ENCODE measurements around the gene DGKQ. TPM values are rescaled to one million over a fixed set of nuclear protein-coding genes. Genes with fewer than 3 reads are reported as not detected.
A peak's percentile ranks its signal among the peaks of the same experiment; 100 is the strongest.

Gene DGKQ
- total and polyA plus RNA-seq, 3 experiments from 2014 or later, result 17.2 to 26.2 (median 19.6) TPM

DNA sequence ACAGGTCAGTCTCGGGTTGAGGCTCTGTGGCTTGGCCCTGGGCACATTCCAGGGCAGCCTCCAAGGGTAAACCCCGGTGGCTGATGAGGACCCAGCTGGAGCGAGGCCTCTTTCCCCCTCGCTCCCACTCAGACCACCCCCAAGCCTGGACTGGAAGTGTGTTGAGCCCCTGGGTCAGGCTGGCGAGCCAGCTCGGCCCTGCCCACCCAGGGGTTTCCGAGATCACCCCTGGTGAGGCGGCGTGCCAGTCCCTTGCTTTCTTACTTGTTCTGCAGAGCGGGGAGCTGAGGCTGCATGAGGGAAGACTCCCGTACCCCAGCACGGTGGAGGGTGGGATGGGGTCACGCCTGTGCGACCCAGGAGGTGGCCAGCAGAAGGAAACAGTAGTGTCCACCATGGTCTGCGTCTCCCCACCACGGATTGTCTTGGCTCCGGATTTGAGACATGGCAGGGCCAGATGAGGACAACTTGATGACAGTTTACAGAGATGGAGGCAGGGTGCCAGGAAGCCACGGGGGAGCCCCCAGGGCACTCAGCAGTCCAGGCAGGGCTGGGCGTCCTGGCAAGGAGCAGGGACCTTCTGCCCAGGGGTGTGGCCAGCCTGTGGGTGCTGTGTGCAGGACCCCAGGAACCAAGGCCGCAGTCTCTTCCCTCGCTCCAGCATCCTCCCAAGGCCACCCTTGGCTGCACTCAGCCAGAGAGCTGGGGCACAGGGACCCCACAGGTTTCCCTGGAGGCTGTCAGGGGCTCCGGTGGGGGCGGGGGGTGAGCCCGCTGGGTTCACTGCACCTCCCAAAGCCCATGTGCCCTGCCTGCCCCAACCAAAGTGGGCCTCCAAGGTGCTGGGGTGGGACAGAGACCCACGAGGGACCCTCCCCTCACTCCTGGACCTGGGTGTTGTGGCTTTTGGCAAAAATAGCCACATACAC lies 31.5 kb upstream of the DGKQ start:
- DNase-seq, result no peak
- Mint-ChIP-seq H3K27me3 (peaks cover 29 to 55% of the 10 kb centered on the region in 2 donors), H3K27ac (no peak overlapping the region), H3K4me1 (peaks cover 8 to 10% (median 9%) of the 10 kb centered on the region in 3 donors), H3K9me3 (peaks cover 0 to 6% (median 0%) of the 10 kb centered on the region in 5 donors), H3K4me3 (no peak overlapping the region), H3K36me3 (no peaks in the 10 kb centered on the region)
- Histone ChIP-seq H3K27ac (ENCODE audit: low read depth, low read length) (no peak overlapping the region), H3K4me3 (ENCODE audit: low read length) (no peak overlapping the region), H3K4me1 (ENCODE audit: insufficient read depth, low read length) (peaks cover 10% of the 10 kb centered on the region), H3K36me3 (ENCODE audit: insufficient read depth, low read length) (no peaks in the 10 kb centered on the region), H3K9me3 (ENCODE audit: low read length) (no peaks in the 10 kb centered on the region), H3K27me3 (ENCODE audit: insufficient read depth, low read length, poor library complexity, severe bottlenecking) (peaks cover 19% of the 10 kb centered on the region)
- ChIA-PET CTCF (no interaction called here), POLR2A (no interaction called here)

DNA sequence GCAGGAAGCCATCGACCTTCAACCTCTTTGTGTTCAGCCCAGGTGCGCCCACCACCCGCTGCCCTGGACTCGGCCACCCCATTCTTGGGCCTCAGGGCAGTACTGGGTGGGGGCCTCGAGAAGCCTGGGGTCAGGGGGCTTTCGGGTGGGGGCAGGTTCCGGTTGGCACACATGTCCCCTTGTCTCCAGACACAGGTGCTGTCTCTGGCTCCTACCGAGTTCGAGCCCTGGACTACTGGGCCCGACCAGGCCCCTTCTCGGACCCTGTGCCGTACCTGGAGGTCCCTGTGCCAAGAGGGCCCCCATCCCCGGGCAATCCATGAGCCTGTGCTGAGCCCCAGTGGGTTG lies 30.7 kb upstream of the DGKQ start:
- CTCF ChIA-PET, result no interaction called here
- no peak for DNase-seq
- peaks cover 8% of the 10 kb centered on the region for H3K4me1 ChIP-seq (ENCODE audit: insufficient read depth, low read length)
- Mint-ChIP-seq H3K27ac (no peak overlapping the region), H3K27me3 (peaks cover 31 to 58% of the 10 kb centered on the region in 2 donors), H3K9me3 (peaks cover 0 to 6% (median 0%) of the 10 kb centered on the region in 5 donors), H3K4me1 (peaks cover 7 to 8% (median 8%) of the 10 kb centered on the region in 3 donors), H3K4me3 (peak overlapping the region in 1 of 7 donors; percentile 74), H3K36me3 (no peaks in the 10 kb centered on the region)
- no peaks in the 10 kb centered on the region for H3K9me3 ChIP-seq (ENCODE audit: low read length)
- POLR2A ChIA-PET, result no interaction called here
- H3K36me3 ChIP-seq (ENCODE audit: insufficient read depth, low read length), result no peaks in the 10 kb centered on the region
- no peak overlapping the region for H3K4me3 ChIP-seq (ENCODE audit: low read length)
- H3K27ac ChIP-seq (ENCODE audit: low read depth, low read length), result no peak overlapping the region
- peaks cover 19% of the 10 kb centered on the region for H3K27me3 ChIP-seq (ENCODE audit: insufficient read depth, low read length, poor library complexity, severe bottlenecking)

DNA sequence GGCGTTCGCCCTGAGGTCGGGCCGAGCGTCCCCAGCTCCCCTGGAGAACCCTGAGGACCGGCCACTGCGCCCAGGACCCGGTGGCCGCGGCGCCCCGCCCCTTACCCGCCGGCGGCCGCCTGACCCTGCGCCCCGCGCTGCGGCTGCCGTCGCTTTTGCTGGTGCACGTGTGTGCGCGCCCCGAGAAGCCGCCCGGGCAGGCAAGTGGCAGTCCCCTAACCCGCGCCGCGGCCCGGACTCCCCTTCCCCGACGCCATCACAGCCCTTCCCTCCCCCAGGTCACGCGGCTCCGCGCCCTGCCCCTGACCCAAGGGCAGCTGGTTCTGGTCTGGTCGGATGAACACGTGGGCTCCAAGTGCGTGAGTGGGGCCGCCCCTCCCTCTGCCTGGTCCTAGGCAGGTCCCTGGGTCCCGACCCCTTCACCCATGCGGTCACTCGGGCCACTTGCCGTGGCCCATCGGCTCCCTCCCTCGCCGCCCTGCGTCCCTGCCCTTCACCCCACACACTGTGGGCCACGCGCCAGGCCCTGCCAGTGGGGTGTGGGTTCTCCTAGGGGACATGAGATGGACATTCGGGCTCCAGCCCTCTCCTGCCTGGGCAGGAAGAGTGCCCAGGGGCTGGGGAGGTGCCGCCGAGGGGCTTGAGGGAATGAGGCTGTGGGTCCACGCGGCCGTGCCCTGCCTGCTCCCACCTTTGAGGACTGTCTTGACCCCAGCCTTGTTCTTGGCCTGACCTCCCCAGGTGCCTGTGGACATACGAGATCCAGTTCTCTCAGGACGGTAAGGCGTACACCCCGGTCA lies 30.1 kb upstream of the DGKQ start:
- H3K4me3 ChIP-seq (ENCODE audit: low read length), result no peak overlapping the region
- Mint-ChIP-seq H3K36me3 (no peaks in the 10 kb centered on the region), H3K27me3 (peaks cover 28 to 54% of the 10 kb centered on the region in 2 donors), H3K4me1 (peaks cover 1 to 3% (median 2%) of the 10 kb centered on the region in 3 donors), H3K4me3 (peak overlapping the region in 1 of 7 donors; percentile 74), H3K27ac (no peak overlapping the region), H3K9me3 (peaks cover 0 to 6% (median 0%) of the 10 kb centered on the region in 5 donors)
- CTCF ChIA-PET, result no interaction called here
- no peaks in the 10 kb centered on the region for H3K36me3 ChIP-seq (ENCODE audit: insufficient read depth, low read length)
- H3K9me3 ChIP-seq (ENCODE audit: low read length), result no peaks in the 10 kb centered on the region
- peaks cover 17% of the 10 kb centered on the region for H3K27me3 ChIP-seq (ENCODE audit: insufficient read depth, low read length, poor library complexity, severe bottlenecking)
- H3K27ac ChIP-seq (ENCODE audit: low read depth, low read length), result no peak overlapping the region
- POLR2A ChIA-PET, result no interaction called here
- no peak for DNase-seq
- H3K4me1 ChIP-seq (ENCODE audit: insufficient read depth, low read length), result peaks cover 2% of the 10 kb centered on the region

DNA sequence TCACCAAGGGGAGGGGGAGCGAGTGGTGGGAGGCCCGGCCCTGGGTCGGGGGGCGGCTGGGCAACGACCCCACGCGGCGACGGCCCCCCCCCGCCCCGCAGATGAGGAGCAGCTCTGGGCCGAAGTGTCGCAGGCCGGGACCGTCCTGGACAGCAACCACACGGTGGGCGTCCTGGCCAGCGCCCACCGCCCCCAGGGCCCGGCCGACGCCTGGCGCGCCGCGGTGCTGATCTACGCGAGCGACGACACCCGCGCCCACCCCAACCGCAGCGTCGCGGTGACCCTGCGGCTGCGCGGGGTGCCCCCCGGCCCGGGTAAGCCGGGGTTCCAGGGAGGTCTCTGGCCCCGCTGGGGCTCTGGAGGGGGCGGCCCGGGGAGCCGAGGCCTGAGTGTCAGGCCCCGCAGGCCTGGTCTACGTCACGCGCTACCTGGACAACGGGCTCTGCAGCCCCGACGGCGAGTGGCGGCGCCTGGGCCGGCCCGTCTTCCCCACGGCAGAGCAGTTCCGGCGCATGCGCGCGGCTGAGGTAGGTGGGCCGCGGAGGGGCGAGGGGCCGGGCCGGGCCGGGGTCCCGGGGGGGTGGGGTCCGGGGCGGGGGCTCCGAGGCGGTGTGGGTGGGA lies 29.4 kb upstream of the DGKQ start:
- ChIA-PET POLR2A (no interaction called here), CTCF (no interaction called here)
- no peak for DNase-seq
- Mint-ChIP-seq H3K4me3 (no peak overlapping the region), H3K27me3 (peaks cover 30 to 54% of the 10 kb centered on the region in 2 donors), H3K36me3 (no peaks in the 10 kb centered on the region), H3K4me1 (peaks cover 0 to 9% (median 1%) of the 10 kb centered on the region in 3 donors), H3K27ac (no peak overlapping the region), H3K9me3 (peaks cover 0 to 6% (median 0%) of the 10 kb centered on the region in 5 donors)
- H3K36me3 ChIP-seq (ENCODE audit: insufficient read depth, low read length), result no peaks in the 10 kb centered on the region
- no peak overlapping the region for H3K27ac ChIP-seq (ENCODE audit: low read depth, low read length)
- H3K9me3 ChIP-seq (ENCODE audit: low read length), result no peaks in the 10 kb centered on the region
- no peaks in the 10 kb centered on the region for H3K4me1 ChIP-seq (ENCODE audit: insufficient read depth, low read length)
- peaks cover 21% of the 10 kb centered on the region for H3K27me3 ChIP-seq (ENCODE audit: insufficient read depth, low read length, poor library complexity, severe bottlenecking)
- no peak overlapping the region for H3K4me3 ChIP-seq (ENCODE audit: low read length)

DNA sequence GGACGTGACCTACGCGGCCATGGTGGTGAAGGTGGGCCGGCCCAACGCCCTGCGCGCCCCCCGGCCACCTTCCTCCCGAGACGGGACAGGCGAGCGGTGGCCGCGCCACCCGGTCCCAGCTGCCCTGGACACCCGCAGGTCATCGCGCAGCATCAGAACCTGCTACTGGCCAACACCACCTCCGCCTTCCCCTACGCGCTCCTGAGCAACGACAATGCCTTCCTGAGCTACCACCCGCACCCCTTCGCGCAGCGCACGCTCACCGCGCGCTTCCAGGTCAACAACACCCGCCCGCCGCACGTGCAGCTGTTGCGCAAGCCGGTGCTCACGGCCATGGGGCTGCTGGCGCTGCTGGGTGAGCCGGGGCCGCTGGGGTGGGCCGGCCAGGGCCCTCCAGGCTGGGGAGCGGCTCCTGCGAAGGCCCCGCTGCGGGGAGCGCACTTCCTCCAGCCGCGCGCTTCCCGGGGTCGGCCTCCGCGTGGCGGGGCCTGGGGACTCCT lies 28.8 kb upstream of the DGKQ start:
- DNase-seq, result no peak
- Histone ChIP-seq H3K4me3 (ENCODE audit: low read length) (no peak overlapping the region), H3K36me3 (ENCODE audit: insufficient read depth, low read length) (no peaks in the 10 kb centered on the region), H3K27ac (ENCODE audit: low read depth, low read length) (no peak overlapping the region), H3K4me1 (ENCODE audit: insufficient read depth, low read length) (no peaks in the 10 kb centered on the region), H3K27me3 (ENCODE audit: insufficient read depth, low read length, poor library complexity, severe bottlenecking) (peaks cover 22% of the 10 kb centered on the region), H3K9me3 (ENCODE audit: low read length) (no peaks in the 10 kb centered on the region)
- H3K4me3 Mint-ChIP-seq, result no peak overlapping the region
- no peak overlapping the region for H3K27ac Mint-ChIP-seq
- no peaks in the 10 kb centered on the region for H3K36me3 Mint-ChIP-seq
- CTCF ChIA-PET, result no interaction called here
- POLR2A ChIA-PET, result no interaction called here
- H3K4me1 Mint-ChIP-seq, result peaks cover 0 to 10% (median 1%) of the 10 kb centered on the region in 3 donors
- H3K27me3 Mint-ChIP-seq, result peaks cover 27 to 49% of the 10 kb centered on the region in 2 donors
- peaks cover 0 to 5% (median 0%) of the 10 kb centered on the region in 5 donors for H3K9me3 Mint-ChIP-seq

DNA sequence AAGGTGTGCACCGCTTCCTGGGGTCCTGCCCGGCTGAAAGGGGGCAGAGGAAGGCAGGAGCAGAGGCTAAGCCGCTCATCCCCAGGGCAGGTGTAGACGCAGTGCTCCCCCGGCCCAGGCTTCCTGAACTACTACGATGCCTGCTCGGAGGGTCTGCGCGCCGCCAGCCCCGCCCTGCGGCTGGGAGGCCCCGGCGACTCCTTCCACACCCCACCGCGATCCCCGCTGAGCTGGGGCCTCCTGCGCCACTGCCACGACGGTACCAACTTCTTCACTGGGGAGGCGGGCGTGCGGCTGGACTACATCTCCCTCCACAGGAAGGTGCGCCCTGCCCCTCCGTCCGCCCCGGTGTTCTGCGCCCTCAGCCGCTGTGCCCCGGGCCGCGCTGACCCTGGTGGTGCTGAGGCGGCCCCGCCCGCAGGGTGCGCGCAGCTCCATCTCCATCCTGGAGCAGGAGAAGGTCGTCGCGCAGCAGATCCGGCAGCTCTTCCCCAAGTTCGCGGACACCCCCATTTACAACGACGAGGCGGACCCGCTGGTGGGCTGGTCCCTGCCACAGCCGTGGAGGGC lies 28.3 kb upstream of the DGKQ start:
- Histone ChIP-seq H3K36me3 (ENCODE audit: insufficient read depth, low read length) (no peaks in the 10 kb centered on the region), H3K4me3 (ENCODE audit: low read length) (no peak overlapping the region), H3K4me1 (ENCODE audit: insufficient read depth, low read length) (no peaks in the 10 kb centered on the region), H3K27ac (ENCODE audit: low read depth, low read length) (no peak overlapping the region), H3K27me3 (ENCODE audit: insufficient read depth, low read length, poor library complexity, severe bottlenecking) (peaks cover 22% of the 10 kb centered on the region), H3K9me3 (ENCODE audit: low read length) (no peaks in the 10 kb centered on the region)
- peaks cover 0 to 14% (median 1%) of the 10 kb centered on the region in 3 donors for H3K4me1 Mint-ChIP-seq
- H3K9me3 Mint-ChIP-seq, result peaks cover 0 to under 1% (median 0%) of the 10 kb centered on the region in 5 donors
- no peak overlapping the region for H3K27ac Mint-ChIP-seq
- POLR2A ChIA-PET, result no interaction called here
- peaks cover 23 to 48% of the 10 kb centered on the region in 2 donors for H3K27me3 Mint-ChIP-seq
- CTCF ChIA-PET, result no interaction called here
- H3K36me3 Mint-ChIP-seq, result no peaks in the 10 kb centered on the region
- no peak overlapping the region for H3K4me3 Mint-ChIP-seq
- DNase-seq, result no peak

DNA sequence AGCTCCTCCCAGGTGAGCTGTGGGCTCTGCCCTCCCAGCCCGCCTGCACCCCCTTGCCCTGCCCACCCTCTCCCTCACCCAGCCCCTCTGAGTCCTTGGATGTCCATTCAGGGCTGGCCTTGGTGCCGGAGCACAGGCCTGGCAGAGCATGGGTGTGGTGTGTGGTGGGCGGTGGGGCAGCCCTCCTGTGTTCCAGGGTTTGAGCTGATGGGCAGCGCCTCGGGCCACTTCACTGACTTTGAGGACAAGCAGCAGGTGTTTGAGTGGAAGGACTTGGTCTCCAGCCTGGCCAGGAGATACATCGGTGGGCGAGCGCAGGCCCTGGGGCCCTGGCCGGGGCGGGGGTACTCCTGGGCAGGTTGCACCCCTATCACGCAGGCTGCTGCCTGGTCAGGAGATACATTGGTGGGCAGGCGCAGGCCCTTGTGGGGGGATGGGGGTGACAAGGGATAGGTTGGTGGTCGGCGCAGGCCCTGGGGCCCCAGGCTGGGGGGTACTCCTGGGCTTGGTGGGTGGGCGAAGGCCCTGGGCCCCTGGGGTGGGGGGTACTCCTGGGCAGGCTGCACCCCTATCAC lies 27.4 kb upstream of the DGKQ start:
- Histone ChIP-seq H3K4me1 (ENCODE audit: insufficient read depth, low read length) (no peaks in the 10 kb centered on the region), H3K9me3 (ENCODE audit: low read length) (no peaks in the 10 kb centered on the region), H3K36me3 (ENCODE audit: insufficient read depth, low read length) (no peaks in the 10 kb centered on the region), H3K27me3 (ENCODE audit: insufficient read depth, low read length, poor library complexity, severe bottlenecking) (peaks cover 22% of the 10 kb centered on the region), H3K4me3 (ENCODE audit: low read length) (no peak overlapping the region), H3K27ac (ENCODE audit: low read depth, low read length) (no peak overlapping the region)
- ChIA-PET POLR2A (no interaction called here), CTCF (no interaction called here)
- Mint-ChIP-seq H3K36me3 (no peaks in the 10 kb centered on the region), H3K9me3 (no peaks in the 10 kb centered on the region), H3K4me3 (no peak overlapping the region), H3K27me3 (peaks cover 17 to 43% of the 10 kb centered on the region in 2 donors), H3K4me1 (peaks cover 0 to 14% (median 1%) of the 10 kb centered on the region in 3 donors), H3K27ac (no peak overlapping the region)
- DNase-seq, result no peak
